Activated B cell treated with CpG ODN at 0.5 μM for 24 hours (primary cell): ENCODE measurements around the gene RNMT. TPM values are rescaled to one million over a fixed set of nuclear protein-coding genes. Genes with fewer than 3 reads are reported as not detected.
"Not testable (repeated sequence)": the region's sequence is repeated elsewhere in the genome, so short reads cannot be mapped to it uniquely, and the experiment has no call there.

Source experiments
- ATAC-seq: fragments of 200-7000 bp; cut with Tn5 transposase; one replicate; pipeline ENCODE4 v1.10.0; 2021; ENCODE audit warnings: low read depth, mild to moderate bottlenecking, moderate library complexity
- CTCF ChIA-PET: fragments of 350-600 bp; sonication (Branson Sonifier 250); formaldehyde crosslinking; loops from one replicate; lab custom pipeline; 2021; ENCODE audit warnings: antibody characterized with exemption; lab: Charles Lee
- POLR2A ChIA-PET: fragments of 350-600 bp; sonication (Branson Sonifier 250); formaldehyde crosslinking; loops from one replicate; lab custom pipeline; 2021; ENCODE audit warnings: antibody characterized with exemption; lab: Charles Lee
- DNase-seq: peaks from one replicate; pipeline ENCODE4 v3.0.0; 2022
- H3K27ac Mint-ChIP-seq: one replicate; pipeline ENCODE4 v1.8.0; 2020; ENCODE audit warnings: mixed read lengths
- H3K27me3 Mint-ChIP-seq: one replicate; pipeline ENCODE4 v1.8.0; 2021; ENCODE audit warnings: mixed read lengths
- H3K36me3 Mint-ChIP-seq: one replicate; pipeline ENCODE4 v1.8.0; 2021; ENCODE audit warnings: low read depth, mixed read lengths
- H3K4me1 Mint-ChIP-seq: one replicate; pipeline ENCODE4 v1.8.0; 2021; ENCODE audit warnings: mixed read lengths
- H3K4me3 Mint-ChIP-seq: one replicate; pipeline ENCODE4 v1.8.0; 2020; ENCODE audit warnings: mild to moderate bottlenecking, mixed read lengths
- H3K9me3 Mint-ChIP-seq: one replicate; pipeline ENCODE4 v1.8.0; 2020; ENCODE audit warnings: mixed read lengths
- intact Hi-C: fragments of 100-400 bp; cut with micrococcal nuclease; formaldehyde crosslinking; loops from one replicate; pipeline ENCODE4 v1.15.1; 2024
- total RNA-seq: library from RNA; stranded (reverse); gene quantifications from 2 replicates; pipeline ENCODE4 v1.2.3, GENCODE V29; 2022
- TF ChIP-seq, protein P1 (sequence below): fragments of 200-600 bp; IDR thresholded peaks from one replicate; pipeline ENCODE4 v1.8.0; 2022; ENCODE audit warnings: antibody characterized with exemption, mild to moderate bottlenecking

Gene RNMT
- total RNA-seq = 45.5 and 48.5 TPM in 2 replicates

DNA sequence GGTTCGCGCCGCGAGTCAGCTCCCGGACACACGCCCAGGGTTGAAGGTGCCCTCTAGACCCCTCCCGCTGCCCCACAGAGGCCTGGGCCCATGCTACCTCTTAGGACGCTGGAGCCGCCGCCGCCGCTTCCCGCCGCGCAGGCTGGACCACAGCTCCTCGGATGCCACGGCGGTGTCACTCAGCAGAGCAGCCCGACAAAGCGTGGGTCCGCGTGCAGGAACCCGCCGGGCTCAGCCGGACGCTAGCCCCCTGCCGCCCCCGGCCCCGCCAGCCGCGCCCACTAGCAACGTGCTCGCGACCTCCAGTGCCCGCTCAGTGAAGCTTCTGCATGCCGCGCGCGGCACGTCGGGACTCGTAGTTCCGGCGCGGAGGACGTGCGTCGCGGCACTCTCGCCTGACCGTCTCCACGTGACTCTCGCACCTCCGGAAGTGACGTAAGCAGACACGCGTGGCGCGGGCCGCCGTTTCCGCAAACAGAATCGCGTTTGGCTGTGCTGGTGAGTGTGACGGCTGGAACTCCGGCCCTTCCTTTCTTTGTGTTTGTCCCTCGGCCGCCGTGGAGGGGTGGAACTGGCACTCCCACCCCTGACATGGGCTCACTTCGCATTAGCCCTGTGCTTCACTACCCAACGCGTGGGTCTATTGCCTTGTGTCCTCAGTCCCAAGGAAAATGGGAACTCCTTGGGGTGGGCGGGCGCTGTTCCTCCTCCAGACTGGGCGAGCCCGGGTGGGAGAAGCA, at the start of gene RNMT, which contains the start of gene FAM210A:
TSS of gene RNMT (plus strand) at position 442 of the 740 bp plus-strand sequence. CDS start 4,845 bp downstream, outside the sequence.
TSS of gene FAM210A (minus strand) at position 327 of the 740 bp plus-strand sequence. CDS start 44,481 bp downstream, outside the sequence.
- Mint-ChIP-seq H3K4me1 (peaks cover 46% of the 10 kb centered on the region), H3K27me3 (no peaks in the 10 kb centered on the region), H3K4me3 (peak within 1 kb of the TSS; percentile 96), H3K36me3 (peaks cover 18% of the 10 kb centered on the region), H3K9me3 (no peaks in the 10 kb centered on the region), H3K27ac (peak within 1 kb of the TSS; percentile 96)
- peak; percentile 93 for ATAC-seq
- peak; percentile 86 for DNase-seq
- intact Hi-C loops = loop anchor here (1.0 to 5.0 kb wide), 13 partner anchors 96 to 1349 kb away; partner anchors contain the start of genes AFG3L2, CEP192, CEP76 and LDLRAD4
- ChIA-PET CTCF (interaction anchor here (1.2 to 2.5 kb wide), 4 partner anchors 113 to 510 kb away, joined by 3 to 11 read pairs (median 4); no protein-coding TSS in a partner anchor), POLR2A (interaction anchor here (0.6 to 2.7 kb wide), 14 partner anchors 26 to 1350 kb away, joined by 3 to 18 read pairs (median 4); partner anchors contain the start of genes AFG3L2, CEP192 and PTPN2)
- TF ChIP-seq, protein P1, sequence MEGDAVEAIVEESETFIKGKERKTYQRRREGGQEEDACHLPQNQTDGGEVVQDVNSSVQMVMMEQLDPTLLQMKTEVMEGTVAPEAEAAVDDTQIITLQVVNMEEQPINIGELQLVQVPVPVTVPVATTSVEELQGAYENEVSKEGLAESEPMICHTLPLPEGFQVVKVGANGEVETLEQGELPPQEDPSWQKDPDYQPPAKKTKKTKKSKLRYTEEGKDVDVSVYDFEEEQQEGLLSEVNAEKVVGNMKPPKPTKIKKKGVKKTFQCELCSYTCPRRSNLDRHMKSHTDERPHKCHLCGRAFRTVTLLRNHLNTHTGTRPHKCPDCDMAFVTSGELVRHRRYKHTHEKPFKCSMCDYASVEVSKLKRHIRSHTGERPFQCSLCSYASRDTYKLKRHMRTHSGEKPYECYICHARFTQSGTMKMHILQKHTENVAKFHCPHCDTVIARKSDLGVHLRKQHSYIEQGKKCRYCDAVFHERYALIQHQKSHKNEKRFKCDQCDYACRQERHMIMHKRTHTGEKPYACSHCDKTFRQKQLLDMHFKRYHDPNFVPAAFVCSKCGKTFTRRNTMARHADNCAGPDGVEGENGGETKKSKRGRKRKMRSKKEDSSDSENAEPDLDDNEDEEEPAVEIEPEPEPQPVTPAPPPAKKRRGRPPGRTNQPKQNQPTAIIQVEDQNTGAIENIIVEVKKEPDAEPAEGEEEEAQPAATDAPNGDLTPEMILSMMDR = no peak

DNA sequence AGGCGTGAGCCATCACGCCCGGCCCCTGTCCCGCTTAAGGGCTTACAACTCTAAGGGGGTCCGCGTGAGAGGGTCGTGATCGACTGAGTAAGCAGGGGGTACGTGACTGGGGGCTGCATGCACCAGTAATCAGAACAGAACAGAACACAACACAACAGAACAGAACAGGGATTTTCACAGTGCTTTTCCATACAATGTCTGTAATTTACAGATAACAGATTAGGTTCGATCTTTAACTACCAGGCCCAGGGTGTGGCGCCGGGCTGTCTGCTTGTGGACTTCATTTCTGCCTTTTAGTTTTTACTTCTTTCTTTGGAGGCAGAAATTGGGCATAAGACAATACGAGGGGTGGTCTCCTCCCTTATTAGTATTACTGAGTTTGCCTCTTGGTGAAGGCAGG, 49.1 kb upstream of the RNMT start:
- H3K27me3 Mint-ChIP-seq, H3K9me3 Mint-ChIP-seq, H3K4me3 Mint-ChIP-seq, intact Hi-C loops, H3K27ac Mint-ChIP-seq, ATAC-seq, POLR2A ChIA-PET, CTCF ChIA-PET, DNase-seq: not testable (repeated sequence)
- H3K4me1 Mint-ChIP-seq = peaks cover 16% of the 10 kb centered on the region
- peaks cover 19% of the 10 kb centered on the region for H3K36me3 Mint-ChIP-seq

DNA sequence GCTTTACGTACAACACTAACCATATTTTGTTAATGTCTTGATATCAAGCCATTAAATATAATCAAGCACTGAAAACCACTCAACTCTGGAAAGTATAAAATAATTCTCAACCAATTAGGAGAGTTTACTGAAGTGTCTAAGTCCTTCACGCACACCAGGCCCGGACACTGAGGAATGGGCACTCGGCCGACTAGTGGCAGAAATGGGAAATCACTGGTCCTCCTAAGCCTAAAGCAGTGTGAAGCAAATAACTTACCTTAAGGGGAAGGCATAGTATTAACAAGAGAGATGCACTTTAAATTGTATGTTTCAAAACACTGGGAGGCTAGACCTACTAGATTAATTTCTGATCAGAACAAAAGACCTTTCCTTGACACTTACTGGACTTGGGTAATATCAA, 45.9 kb upstream of the RNMT start:
- Mint-ChIP-seq H3K27me3 (no peaks in the 10 kb centered on the region), H3K36me3 (peaks cover 19% of the 10 kb centered on the region), H3K4me1 (peaks cover 18% of the 10 kb centered on the region), H3K27ac (no peak overlapping the region), H3K4me3 (no peak overlapping the region), H3K9me3 (no peaks in the 10 kb centered on the region)
- ChIA-PET POLR2A (no interaction called here), CTCF (no interaction called here)
- TF ChIP-seq, protein P1 = no peak
- intact Hi-C loops = no loop called here
- DNase-seq = no peak
- no peak for ATAC-seq

DNA sequence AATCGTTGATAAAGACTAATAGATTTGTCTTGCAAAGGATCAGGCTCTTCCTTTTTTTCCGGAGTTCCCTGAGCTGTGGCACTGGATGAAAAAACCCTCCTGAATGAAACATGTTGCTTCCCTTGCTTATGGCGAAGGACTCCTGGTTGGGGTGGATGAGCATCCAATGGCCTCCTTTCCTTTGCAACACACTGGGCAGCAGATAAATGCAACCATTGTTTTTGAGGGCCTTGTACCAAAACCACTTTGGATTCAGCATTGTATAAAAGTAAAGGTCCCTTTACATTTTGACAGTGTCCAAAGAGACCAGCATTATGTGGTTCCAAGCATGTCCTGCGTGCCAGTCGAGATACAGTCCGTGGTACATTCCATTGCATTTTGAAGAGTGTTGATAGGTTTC, 44.8 kb upstream of the RNMT start:
- TF ChIP-seq, protein P1 = no peak
- ChIA-PET CTCF (no interaction called here), POLR2A (no interaction called here)
- intact Hi-C loops = no loop called here
- ATAC-seq (no peak), DNase-seq (no peak)
- no peaks in the 10 kb centered on the region for H3K9me3 Mint-ChIP-seq
- peaks cover 19% of the 10 kb centered on the region for H3K36me3 Mint-ChIP-seq
- no peaks in the 10 kb centered on the region for H3K27me3 Mint-ChIP-seq
- H3K4me1 Mint-ChIP-seq = peaks cover 16% of the 10 kb centered on the region
- no peak overlapping the region for H3K27ac Mint-ChIP-seq
- no peak overlapping the region for H3K4me3 Mint-ChIP-seq

DNA sequence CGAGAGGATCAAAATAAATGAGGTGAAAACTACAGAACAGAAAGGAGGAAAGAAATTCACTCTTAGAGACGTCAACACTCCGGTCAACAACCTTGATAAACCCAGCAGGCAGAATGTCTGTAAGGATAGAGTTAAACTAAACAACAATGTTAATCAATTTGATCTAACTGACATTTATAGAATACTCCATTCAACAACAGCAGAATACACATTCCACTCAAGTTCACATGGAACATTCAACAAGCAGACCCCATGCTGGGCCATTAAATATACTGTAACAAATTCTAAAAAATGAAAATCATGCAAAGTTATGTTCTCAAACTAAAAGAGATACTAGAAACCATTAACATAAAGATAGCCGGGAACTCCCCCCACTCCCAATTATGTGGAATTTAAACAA, 41.9 kb upstream of the RNMT start:
- peaks cover 12% of the 10 kb centered on the region for H3K4me1 Mint-ChIP-seq

More for the DNA sequence above, 41.9 kb upstream of the RNMT start:
- H3K36me3 Mint-ChIP-seq = peaks cover 20% of the 10 kb centered on the region
- H3K27ac Mint-ChIP-seq = no peak overlapping the region
- DNase-seq (no peak), ATAC-seq (no peak)
- POLR2A ChIA-PET = no interaction called here
- no peaks in the 10 kb centered on the region for H3K9me3 Mint-ChIP-seq
- intact Hi-C loops = no loop called here
- H3K4me3 Mint-ChIP-seq = no peak overlapping the region
- TF ChIP-seq, protein P1 = no peak
- H3K27me3 Mint-ChIP-seq = no peaks in the 10 kb centered on the region
- CTCF ChIA-PET = no interaction called here
